GM12878 (cell line): ENCODE results near the gene NECTIN2. TPM values are rescaled to one million over a fixed set of nuclear protein-coding genes. Genes with fewer than 3 reads are reported as not detected.

ENCODE experiments used
- ATAC-seq: fragments of 200-7000 bp; cut with Tn5 transposase; 3 replicates; pipeline ENCODE4 v1.9.1; 2020; ENCODE audit warnings: mild to moderate bottlenecking, moderate library complexity
- Bru-seq: library from RNA; stranded (reverse); fragments of 400-500 nt; gene quantifications from one replicate; lab custom pipeline; 2021; lab: Mats Ljungman, UMichigan
- BruChase-seq, 2 experiments: library from RNA; stranded (reverse); fragments of 400-500 nt; gene quantifications; one replicate each; lab custom pipeline; 2021; lab: Mats Ljungman, UMichigan
- BruUV-seq: library from RNA; stranded (reverse); fragments of 400-500 nt; replicated peaks from 2 replicates; lab custom pipeline; 2021; lab: Mats Ljungman, UMichigan
- CTCF ChIA-PET: fragments of 300-600 bp; sonication (Branson Sonifier 250); formaldehyde crosslinking; extraction: SDS; loops from one replicate; lab custom pipeline; 2021; ENCODE audit warnings: inconsistent platforms; lab: Yijun Ruan, JAX
- POLR2A ChIA-PET: fragments of 350-600 bp; formaldehyde crosslinking; extraction: SDS; loops from one replicate; lab custom pipeline; 2021; ENCODE audit warnings: inconsistent platforms; lab: Charles Lee
- RAD21 ChIA-PET: fragments of 300-600 bp; sonication (Branson Sonifier 250); formaldehyde crosslinking; loops from one replicate; lab custom pipeline; 2023; ENCODE audit warnings: antibody characterized with exemption; ENCODE audit not compliant: unreplicated experiment; lab: Charles Lee
- SMC1A ChIA-PET: fragments of 300-600 bp; sonication (Branson Sonifier 250); formaldehyde crosslinking; loops from one replicate; lab custom pipeline; 2023; ENCODE audit not compliant: unreplicated experiment, uncharacterized antibody; lab: Charles Lee
- DNase-seq: peaks from one replicate; pipeline ENCODE4 v3.0.0-alpha.2; 2011; ENCODE audit warnings: low read depth, low spot score
- FAIRE-seq: peaks from 3 replicates; lab custom pipeline; 2011; peaks lifted over from hg19 to GRCh38; lab: Jason Lieb, UNC
- H2AFZ ChIP-seq: 2 replicates; pipeline ENCODE4 v1.6.0; 2011; ENCODE audit warnings: low read depth, low read length, control low read depth; ENCODE audit not compliant: control insufficient read depth
- H3K27ac ChIP-seq: 2 replicates; pipeline ENCODE4 v1.5.1; 2011; ENCODE audit warnings: control low read depth; ENCODE audit not compliant: control insufficient read depth, insufficient read depth
- H3K27me3 ChIP-seq, 2 experiments: replicated peaks in 1 of 2; 2 replicates each; pipeline versions ENCODE4 v1.6.0 to v1.6.1; 2011; ENCODE audit warnings: low read length in 1 of 2; ENCODE audit not compliant: control insufficient read depth in 2 of 2, insufficient read depth in 2 of 2
- H3K36me3 ChIP-seq, 2 experiments: 2 replicates each; pipeline ENCODE4 v1.5.1; 2011; ENCODE audit warnings: low read length in 1 of 2; ENCODE audit not compliant: control insufficient read depth in 2 of 2, insufficient read depth in 2 of 2
- H3K4me1 ChIP-seq: 2 replicates; pipeline ENCODE4 v1.6.1; 2011; ENCODE audit warnings: mild to moderate bottlenecking, low read length, moderate library complexity, mixed read lengths; ENCODE audit not compliant: control insufficient read depth, insufficient read depth
- H3K4me2 ChIP-seq: 2 replicates; pipeline ENCODE4 v1.6.0; 2011; ENCODE audit warnings: control low read depth; ENCODE audit not compliant: control insufficient read depth, insufficient read depth
- H3K4me3 ChIP-seq: fragments of 200-600 bp; sonication (generic); 2 replicates; pipeline ENCODE4 v1.5.1; 2016
- H3K79me2 ChIP-seq: 2 replicates; pipeline ENCODE4 v1.6.0; 2011; ENCODE audit warnings: low read length; ENCODE audit not compliant: control insufficient read depth, insufficient read depth
- H3K9ac ChIP-seq: 2 replicates; pipeline ENCODE4 v1.8.0; 2011; ENCODE audit warnings: low read length, control low read depth, mixed read lengths; ENCODE audit not compliant: control insufficient read depth, insufficient read depth
- H3K9me3 ChIP-seq: replicated peaks from 3 replicates; pipeline ENCODE4 v1.5.1; 2011; ENCODE audit warnings: mild to moderate bottlenecking, low read length; ENCODE audit not compliant: control insufficient read depth, insufficient read depth
- H4K20me1 ChIP-seq: 2 replicates; pipeline ENCODE4 v1.6.0; 2011; ENCODE audit not compliant: control insufficient read depth, insufficient read depth
- BHLHE40 ChIP-seq, 2 experiments: fragments of 450-650 bp in 1 of 2; IDR thresholded peaks; 2 replicates each; pipeline ENCODE4 v1.6.1; 2011 to 2017; ENCODE audit warnings: low read depth in 2 of 2, borderline replicate concordance in 1 of 2, improper control_type of control experiment in 1 of 2, low read length in 1 of 2, mild to moderate bottlenecking in 1 of 2
- CREM ChIP-seq: IDR thresholded peaks from 2 replicates; pipeline ENCODE4 v1.6.1; 2014; ENCODE audit warnings: antibody characterized with exemption, low read depth
- CTCF ChIP-seq, 3 experiments: IDR thresholded peaks in 2 of 3; conservative IDR thresholded peaks in 1 of 3; 2 replicates each; pipeline ENCODE4 v1.5.1; 2011; ENCODE audit warnings: low read depth in 3 of 3, low read length in 3 of 3, mild to moderate bottlenecking in 3 of 3, control low read depth in 2 of 3, moderate library complexity in 2 of 3, inconsistent platforms in 1 of 3, mixed read lengths in 1 of 3; ENCODE audit not compliant: control insufficient read depth in 2 of 3, insufficient read depth in 1 of 3; ENCODE audit errors: extremely low read depth in 1 of 3
- EGR1 ChIP-seq, 2 experiments: IDR thresholded peaks; 1 replicate in 1 of 2; 2 replicates in 1 of 2; pipeline ENCODE4 v1.6.1; 2011 to 2012; ENCODE audit warnings: low read depth in 2 of 2, low read length in 2 of 2, borderline replicate concordance in 1 of 2, mild to moderate bottlenecking in 1 of 2, moderate library complexity in 1 of 2
- IRF4 ChIP-seq: IDR thresholded peaks from 2 replicates; pipeline ENCODE4 v1.6.1; 2011; ENCODE audit warnings: low read depth, low read length
- NFYA ChIP-seq: IDR thresholded peaks from 2 replicates; pipeline ENCODE4 v1.6.1; 2011; ENCODE audit warnings: low read depth, mild to moderate bottlenecking, low read length, improper control_type of control experiment, borderline replicate concordance
- RAD21 ChIP-seq: IDR thresholded peaks from 2 replicates; pipeline ENCODE4 v1.6.1; 2011; ENCODE audit warnings: mild to moderate bottlenecking, low read depth, low read length, moderate library complexity; ENCODE audit not compliant: insufficient read depth
- RB1 ChIP-seq: fragments of 450-650 bp; formaldehyde crosslinking; IDR thresholded peaks from 2 replicates; pipeline ENCODE4 v1.6.1; 2017; ENCODE audit warnings: mild to moderate bottlenecking, borderline replicate concordance
- SMC3 ChIP-seq: IDR thresholded peaks from 2 replicates; pipeline ENCODE4 v1.6.1; 2011; ENCODE audit warnings: low read length, improper control_type of control experiment, borderline replicate concordance
- TBL1XR1 ChIP-seq: IDR thresholded peaks from 2 replicates; pipeline ENCODE4 v1.6.1; 2012; ENCODE audit warnings: low read depth, low read length, improper control_type of control experiment
- ZZZ3 ChIP-seq: IDR thresholded peaks from 2 replicates; pipeline ENCODE4 v1.6.1; 2011; ENCODE audit warnings: low read depth; ENCODE audit not compliant: control insufficient read depth, insufficient read length
- WGBS: methylation state at CpG from one replicate; pipeline ENCODE4 v1.1.6; 2016; ENCODE audit warnings: low lambda C conversion rate; ENCODE audit not compliant: insufficient replicate concordance, insufficient coverage; ENCODE audit errors: missing lambda C conversion rate; 5-methylcytosine and 5-hydroxymethylcytosine counted together
- in situ Hi-C: fragments of 300-500 bp; cut with MboI; formaldehyde crosslinking; loops from 9 replicates; pipeline ENCODE4 v1.14.3; 2018; ENCODE audit warnings: mixed read lengths
- intact Hi-C: fragments of 100-400 bp; cut with micrococcal nuclease; formaldehyde crosslinking; loops from one replicate; pipeline ENCODE4 v1.14.2; 2022; ENCODE audit not compliant: unreplicated experiment
- long read RNA-seq, 2 experiments: library from polyadenylated mRNA; unstranded; transcript quantifications; one replicate each; pipeline ENCODE4 v2.0.0, GENCODE V29; 2019 to 2020
- polyA minus RNA-seq, 3 experiments: library from RNA; depleted of rRNA, polyadenylated mRNA; stranded (reverse); fragments of >200 nt; gene quantifications; 2 replicates each; pipeline ENCODE4 v1.2.3, GENCODE V29; 2011
- polyA plus RNA-seq, 11 experiments: library from polyadenylated mRNA; depleted of rRNA in 4 of 11; unstranded in 6 of 11; stranded (reverse) in 5 of 11; fragments of >200 nt; fragmentation: Nextera tagmentation in 4 of 11; fragmentation: Illumina TruSeq in 1 of 11; extraction: Ambion mirVana in 4 of 11; extraction: Trizol in 1 of 11; gene quantifications; 1 replicate in 1 of 11; 2 replicates in 10 of 11; pipeline versions ENCODE4 v1.2.1 to v1.2.3, GENCODE V29; 2011 to 2016; ENCODE audit warnings: inconsistent platforms in 2 of 11, missing spikeins in 2 of 11, low read depth in 1 of 11
- total RNA-seq, 4 experiments: library from RNA; depleted of rRNA in 3 of 4; stranded (reverse); fragments of >200 nt in 3 of 4; fragmentation: Illumina TruSeq in 1 of 4; extraction: Trizol in 1 of 4; gene quantifications; 2 replicates each; pipeline versions ENCODE4 v1.2.1 to v1.2.3, GENCODE V29; 2013 to 2021

NECTIN2 gene
- not detected in 2 replicates for total RNA-seq (2013; cell fraction: nucleolus; rRNA removed)
- 0.11 and 0.34 TPM in 2 replicates for total RNA-seq (2014; rRNA removed)
- total RNA-seq (2014; rRNA removed; fragmentation: Illumina TruSeq; extraction: Trizol): not detected in 2 replicates
- 0.36 and 0.88 TPM in 2 replicates for total RNA-seq (2021)
- polyA plus RNA-seq (2011; ENCODE audit: low read depth): 0.33 TPM
- 0.05 TPM in 1 of 2 replicates, not detected in the other for polyA plus RNA-seq (2011; rRNA removed)
- 0.06 TPM in 1 of 2 replicates, not detected in the other for polyA plus RNA-seq (2011; cell fraction: cytosol; rRNA removed)
- not detected in 2 replicates for polyA plus RNA-seq (2011; cell fraction: nucleus; rRNA removed)
- 0.07 and 0.26 TPM in 2 replicates for polyA plus RNA-seq (2012)
- polyA plus RNA-seq (2014; fragmentation: Illumina TruSeq; extraction: Trizol): not detected in 2 replicates
- not detected for polyA plus RNA-seq (2014; fragmentation: Nextera tagmentation; extraction: Ambion mirVana)
- polyA plus RNA-seq (2014; rRNA removed): 0.08 TPM in 1 of 2 replicates, not detected in the other
- under 1 TPM in 1 of 2 experiments, not detected in 1; 0.26 TPM for polyA plus RNA-seq (2016; fragmentation: Nextera tagmentation; extraction: Ambion mirVana)
- not detected in 2 replicates for polyA minus RNA-seq (2011; rRNA and poly(A)+ RNA removed)
- 0.52 TPM in 1 of 2 replicates, not detected in the other for polyA minus RNA-seq (2011; cell fraction: cytosol; rRNA and poly(A)+ RNA removed)
- polyA minus RNA-seq (2011; cell fraction: nucleus; rRNA and poly(A)+ RNA removed): not detected in 2 replicates
- Bru-seq, nascent RNA: percentile 18 among the genes with signal in this experiment
- BruChase-seq, experiment 1, labeled RNA remaining after a 6-hour chase: percentile 11 among the genes with signal in this experiment
- BruChase-seq, experiment 2, labeled RNA remaining after a 2-hour chase: percentile 17 among the genes with signal in this experiment
- long read RNA-seq, experiment 1: 0 reads
- long read RNA-seq, experiment 2: 0 reads

- Histone ChIP-seq H2AFZ (peak within 1 kb of the TSS; percentile 94), H3K27ac (no peak within 1 kb of the TSS), H3K4me2 (peak within 1 kb of the TSS; percentile 99), H3K79me2 (no peaks in the 10 kb centered on the region), H3K27me3 (peaks cover 9 to 11% of the 10 kb centered on the region in 2 experiments), H3K4me3 (peak within 1 kb of the TSS; percentile 59; the same call in 1 of the 2 replicates), H3K9me3 (no peaks in the 10 kb centered on the region), H3K9ac (no peak within 1 kb of the TSS; the same call in 1 of the 2 replicates), H4K20me1 (no peaks in the 10 kb centered on the region), H3K4me1 (peaks cover 8% of the 10 kb centered on the region), H3K36me3 (no peaks in the 10 kb centered on the region)
- CTCF ChIA-PET: interaction anchor here (0.6 to 1.3 kb wide), 9 partner anchors 16 to 192 kb away, joined by 3 to 17 read pairs (median 4); no protein-coding TSS in a partner anchor
- no TSS peak for BruUV-seq
- intact Hi-C loops (loop anchor here (2.0 to 10.0 kb wide), 4 partner anchors 46 to 191 kb away; partner anchors contain the start of gene TOMM40), in situ Hi-C loops (no loop called here)
- WGBS: 4% methylated on average over 32 of the region's 67 CpGs
- RAD21 ChIA-PET: interaction anchor here (0.5 to 1.4 kb wide), 10 partner anchors 49 to 1383 kb away, joined by 3 to 5 read pairs (median 3); no protein-coding TSS in a partner anchor
- POLR2A ChIA-PET: interaction anchor here (1.0 kb wide), 1 partner anchor 97 kb away, joined by 3 read pairs; no protein-coding TSS in a partner anchor
- SMC1A ChIA-PET: interaction anchor here (0.7 to 1.4 kb wide), 5 partner anchors 62 to 122 kb away, joined by 3 to 5 read pairs (median 3); no protein-coding TSS in a partner anchor
- FAIRE-seq: peak; percentile 87
- DNase-seq: peak; percentile 37
- ATAC-seq: peak; percentile 85
- TF ChIP-seq RB1 (peak; percentile 32; the same call in 1 of the 2 replicates), ZZZ3 (no peak), EGR1 (IDR thresholded peaks at IDR 0.05; ENCODE audit: borderline replicate concordance in 1 of 2, low read depth in 2 of 2, low read length in 2 of 2) (peak in 1 of 2 experiments; percentile 42; a peak in 1 of 3 replicates), SMC3 (peak; percentile 13; the same call in 1 of the 2 replicates), CTCF (IDR thresholded peaks at IDR 0.05 in 2 of 3, conservative IDR thresholded peaks at IDR 0.05 in 1 of 3; ENCODE audit: control insufficient read depth in 2 of 3, extremely low read depth in 1 of 3, insufficient read depth in 1 of 3, low read depth in 3 of 3, low read length in 3 of 3) (peak; percentile 47 to 75 (median 60)), RAD21 (0 out of 2 replicates have a peak, but pooled peaks have one; percentile 21), CREM (0 out of 2 replicates have a peak, but pooled peaks have one; percentile 41), NFYA (no peak), BHLHE40 (IDR thresholded peaks at IDR 0.05; ENCODE audit: borderline replicate concordance in 1 of 2, low read depth in 2 of 2, low read length in 1 of 2) (peak in 1 of 2 experiments; percentile 38; a peak in 1 of 4 replicates), TBL1XR1 (no peak), IRF4 (0 out of 2 replicates have a peak, but pooled peaks have one; percentile 11)
Observed at GRCh38 chr19:44845612-44846454, at the start of gene NECTIN2. TSS of gene NECTIN2 (plus strand) at chr19:44846297. CDS start at chr19:44846526, 229 bp downstream.
